Effector CD8-positive, alpha-beta T cell (primary cell): Measurements from ENCODE around the gene PSMD10.

ENCODE experiments used
- DNase-seq: peaks from one replicate; lab custom pipeline; 2025; lab: John Stamatoyannopoulos, UW
- total RNA-seq, 4 experiments: gene quantifications; one replicate each; lab custom pipeline; 2026; lab: John Stamatoyannopoulos, UW

PSMD10 gene
- total RNA-seq = 25.3 to 34.5 (median 32.4) reads per million in 4 experiments

GRCh38 chrX:108091264-108091877 is at the start of gene PSMD10, which contains the start of gene ATG4A:
PSMD10 (minus strand) TSS chrX:108091542; CDS start chrX:108091520, 22 bp downstream.
ATG4A (plus strand) TSS chrX:108091778; CDS start chrX:108091827, 49 bp downstream.
- DNase-seq = peak; percentile 82

GRCh38 chrX:108138814-108139702 is 47.7 kb upstream of the PSMD10 start:
- DNase-seq = no peak

- no peak for DNase-seq
These were observed 43.4 kb upstream of the PSMD10 start for GRCh38 chrX:108134724-108135123.

- DNase-seq = no peak
These were observed 41.5 kb upstream of the PSMD10 start for GRCh38 chrX:108132876-108133275.

- no peak for DNase-seq
These were observed 40.7 kb upstream of the PSMD10 start for GRCh38 chrX:108132034-108132433.

DNA sequence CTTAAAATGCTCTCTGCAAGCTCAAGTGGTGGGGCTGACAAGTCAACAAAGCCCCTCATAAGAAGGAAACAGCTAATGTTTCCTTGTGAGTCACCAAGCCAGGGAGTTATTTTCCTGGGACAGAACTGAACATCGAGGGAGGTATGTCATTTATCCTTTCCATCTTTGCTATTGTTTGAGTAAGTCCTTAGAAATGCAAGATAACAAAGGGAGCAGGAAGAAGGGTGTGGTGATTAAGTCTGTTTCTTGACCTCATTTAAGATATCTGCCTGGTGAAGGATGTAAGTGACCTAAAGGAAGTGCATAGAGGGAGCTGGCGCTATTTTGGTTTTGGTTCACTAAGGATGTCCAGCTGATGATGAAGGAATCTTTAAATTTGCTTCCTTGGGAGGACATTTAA is 40.1 kb upstream of the PSMD10 start:
- no peak for DNase-seq

DNA sequence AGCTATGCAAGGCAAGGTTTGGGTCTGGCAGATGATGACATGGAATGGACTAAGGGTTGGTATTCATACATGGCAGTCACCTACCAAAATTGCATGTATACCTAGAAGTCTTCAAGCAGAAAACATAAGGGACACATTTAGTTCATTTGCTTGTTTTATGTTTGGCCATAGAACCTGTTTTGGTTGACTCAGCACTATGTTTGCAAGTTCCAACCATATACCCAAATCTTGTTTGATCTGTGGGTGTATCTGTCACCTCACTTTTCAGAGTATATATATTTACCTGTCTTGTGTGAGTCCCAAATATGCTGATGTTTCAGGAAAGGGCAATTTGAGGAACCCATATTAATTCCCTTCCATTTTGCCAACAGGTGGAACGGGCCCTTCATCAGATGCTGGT is 39.5 kb upstream of the PSMD10 start:
- DNase-seq = no peak

- DNase-seq = no peak
These were observed 35.8 kb upstream of the PSMD10 start for GRCh38 chrX:108127152-108127551.

- no peak for DNase-seq
These were observed 35.3 kb upstream of the PSMD10 start for GRCh38 chrX:108126661-108127060.

- DNase-seq = no peak
These were observed 32.4 kb upstream of the PSMD10 start for GRCh38 chrX:108123591-108124366.

DNA sequence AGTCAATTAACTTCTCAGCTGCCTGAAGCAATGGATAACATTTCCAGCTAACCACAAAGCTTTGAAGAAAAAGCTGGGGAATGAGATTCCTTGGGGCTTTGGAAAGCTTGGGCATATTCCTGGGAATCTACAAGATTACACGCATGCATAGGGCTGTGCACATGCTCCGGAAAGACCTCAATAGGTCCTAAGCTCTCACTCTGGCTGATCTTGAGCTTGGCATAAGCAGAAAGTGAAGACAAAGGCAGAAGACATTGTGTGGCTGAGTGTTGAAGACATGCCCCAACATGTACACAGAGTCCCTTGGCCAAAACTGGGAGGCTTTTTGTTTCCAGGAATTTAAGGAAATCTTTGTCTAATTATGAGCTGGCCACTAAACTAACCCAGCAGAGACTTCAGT is 31.4 kb upstream of the PSMD10 start:
- DNase-seq = no peak

- DNase-seq = no peak
These were observed 29.9 kb upstream of the PSMD10 start for GRCh38 chrX:108121291-108121690.

- no peak for DNase-seq
These were observed 26.6 kb upstream of the PSMD10 start for GRCh38 chrX:108117988-108118387.

DNA sequence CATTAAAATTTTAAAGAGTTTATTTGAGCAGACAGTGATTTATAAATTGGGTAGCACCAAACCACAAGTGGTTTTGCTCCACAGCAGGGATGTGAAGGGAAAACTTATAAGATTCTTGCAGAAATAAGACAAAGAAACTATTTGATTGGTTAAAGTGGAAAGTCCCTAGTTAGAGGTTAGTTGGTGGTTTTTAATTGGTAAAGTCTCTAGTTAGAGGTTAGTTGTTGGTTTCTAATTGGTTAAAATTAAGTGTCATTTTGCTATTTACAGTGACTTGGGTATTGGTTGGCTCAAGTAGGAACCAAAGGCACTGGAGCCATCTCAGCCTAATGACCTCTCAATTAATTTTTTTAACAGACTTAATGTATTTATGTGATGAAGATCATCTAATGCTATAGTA is 23.2 kb upstream of the PSMD10 start:
- no peak for DNase-seq

DNA sequence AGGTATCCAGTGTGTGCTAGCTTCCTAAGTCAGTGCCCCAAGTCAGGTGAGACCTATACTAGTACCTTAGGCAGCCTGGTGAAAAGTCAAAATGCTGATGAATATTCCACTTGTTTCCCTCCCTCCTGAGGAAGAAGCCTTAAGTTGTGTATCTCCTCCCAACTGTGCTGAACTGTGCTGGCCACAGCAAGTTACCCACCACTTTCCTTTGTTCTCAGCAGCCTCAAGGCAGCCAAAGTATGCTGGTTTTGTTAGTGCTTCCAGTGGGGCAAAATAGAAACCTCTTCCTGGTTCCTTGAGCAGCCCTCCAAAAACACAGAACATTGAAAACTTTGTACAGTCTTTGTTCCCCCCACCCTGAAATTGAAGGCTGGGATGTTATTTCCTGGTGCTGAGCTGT is 14.1 kb upstream of the PSMD10 start:
- no peak for DNase-seq

DNA sequence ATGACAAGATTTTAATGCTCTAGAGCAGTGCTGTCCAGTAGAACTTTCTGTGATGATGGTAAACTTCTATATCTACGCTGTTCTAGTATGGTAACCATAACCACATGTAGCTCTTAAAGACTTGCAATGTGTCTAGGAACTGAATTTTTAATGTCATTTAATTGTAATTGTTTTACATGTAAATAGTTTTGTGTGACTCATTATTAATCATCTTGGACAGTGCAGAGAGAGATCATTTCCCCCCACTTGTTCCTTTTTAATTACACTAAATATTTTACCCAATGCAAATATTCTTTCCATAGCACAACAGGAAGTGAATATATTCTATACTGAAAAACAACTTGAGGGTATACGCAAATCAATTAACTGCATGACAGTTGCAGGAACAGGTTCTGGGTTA is 6.0 kb upstream of the PSMD10 start:
- DNase-seq = no peak

DNA sequence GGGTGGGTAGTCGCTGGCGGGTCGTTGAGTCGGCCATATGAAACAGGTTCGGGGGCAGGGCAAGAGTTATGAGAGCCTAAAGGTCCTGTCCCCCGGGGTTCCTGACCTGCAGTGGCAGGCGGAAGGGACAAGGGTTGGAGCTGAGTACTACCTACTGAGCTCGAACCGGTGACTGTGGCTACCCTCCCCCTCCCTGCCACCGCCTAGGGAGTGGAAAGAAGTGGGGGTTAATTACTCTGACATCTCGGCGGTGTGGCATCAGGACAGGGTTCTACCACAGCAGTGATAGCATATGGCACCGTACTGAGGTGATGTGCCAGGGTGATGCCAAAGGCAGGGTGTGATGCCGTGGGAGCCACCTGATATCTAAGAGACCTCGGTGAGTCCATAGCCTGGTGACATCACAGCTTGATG is 543 bp upstream of the PSMD10 start:
- no peak for DNase-seq

- no peak for DNase-seq
These were observed 665 bp downstream of the PSMD10 start for GRCh38 chrX:108090491-108091263.

- no peak for DNase-seq
These were observed 2.8 kb downstream of the PSMD10 start for GRCh38 chrX:108088511-108088910.

GRCh38 chrX:108087792-108088191 is 3.5 kb downstream of the PSMD10 start:
- DNase-seq = no peak

GRCh38 chrX:108081110-108081509 is 10.2 kb downstream of the PSMD10 start:
- no peak for DNase-seq

DNA sequence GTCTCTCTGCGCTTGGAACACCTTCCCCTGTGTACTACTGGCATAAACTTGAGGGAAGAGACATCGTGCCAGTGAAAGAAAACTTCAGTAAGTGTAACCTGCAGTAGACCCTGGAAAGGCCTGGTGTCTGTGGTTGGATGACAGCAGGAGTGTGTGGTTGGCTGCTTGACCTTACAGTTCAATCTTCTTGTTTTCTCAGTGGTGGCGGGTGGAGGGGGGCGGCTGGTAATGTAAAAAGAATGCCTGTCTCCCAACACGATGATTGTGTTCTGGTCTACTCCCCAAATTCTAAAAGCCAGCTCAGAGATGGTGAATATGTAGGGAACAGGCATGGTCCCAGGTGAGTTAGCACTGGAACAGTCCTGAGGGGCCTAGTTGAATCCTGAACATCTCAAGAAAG is 18.6 kb downstream of the PSMD10 start:
- no peak for DNase-seq
